Stimulated activated CD8-positive, alpha-beta memory T cell treated with anti-CD3 and anti-CD28 coated beads, Interleukin-15, amount 100 ng/mL, for 4 hours (primary cell): Measurements from ENCODE around the gene HOXC13.

Source experiments
- DNase-seq, 2 donors: peaks; one replicate each; pipeline ENCODE4 v3.0.0-alpha.2; 2020; ENCODE audit warnings: low read depth in 2 of 2

Gene HOXC13, protein sequence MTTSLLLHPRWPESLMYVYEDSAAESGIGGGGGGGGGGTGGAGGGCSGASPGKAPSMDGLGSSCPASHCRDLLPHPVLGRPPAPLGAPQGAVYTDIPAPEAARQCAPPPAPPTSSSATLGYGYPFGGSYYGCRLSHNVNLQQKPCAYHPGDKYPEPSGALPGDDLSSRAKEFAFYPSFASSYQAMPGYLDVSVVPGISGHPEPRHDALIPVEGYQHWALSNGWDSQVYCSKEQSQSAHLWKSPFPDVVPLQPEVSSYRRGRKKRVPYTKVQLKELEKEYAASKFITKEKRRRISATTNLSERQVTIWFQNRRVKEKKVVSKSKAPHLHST

DNA sequence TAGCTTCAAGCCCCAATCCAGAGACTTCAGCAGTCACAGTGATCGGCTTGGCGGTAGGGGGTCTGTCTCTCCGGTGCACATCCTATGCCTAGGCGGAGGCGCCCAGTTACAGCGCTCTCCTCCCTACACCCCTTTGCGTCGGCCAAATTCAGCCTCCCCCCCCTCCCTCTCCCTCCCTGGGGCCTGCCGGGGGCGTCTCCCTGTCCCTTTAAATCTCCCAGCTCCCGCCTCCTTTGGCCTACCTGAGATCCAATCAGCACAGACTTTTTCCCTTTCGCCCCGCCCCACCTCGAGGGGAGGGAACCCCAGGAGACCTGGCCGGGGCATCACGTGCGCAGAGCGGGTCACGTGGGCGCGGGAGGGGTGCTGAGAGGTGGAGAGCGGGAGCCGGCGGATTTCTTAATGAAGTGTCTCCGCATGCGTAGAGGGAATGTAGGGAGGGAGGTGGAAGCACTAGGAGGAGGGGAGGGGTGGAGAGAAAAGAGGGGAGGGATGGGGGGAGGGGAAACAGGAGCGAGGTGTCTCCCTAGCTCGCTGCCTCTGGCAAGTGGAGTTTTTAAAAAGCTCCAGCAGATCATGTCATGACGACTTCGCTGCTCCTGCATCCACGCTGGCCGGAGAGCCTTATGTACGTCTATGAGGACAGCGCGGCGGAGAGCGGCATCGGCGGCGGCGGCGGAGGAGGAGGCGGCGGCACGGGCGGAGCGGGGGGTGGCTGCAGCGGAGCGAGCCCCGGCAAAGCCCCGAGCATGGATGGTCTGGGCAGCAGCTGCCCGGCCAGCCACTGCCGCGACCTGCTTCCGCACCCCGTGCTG, at the start of gene HOXC13:
HOXC13 (plus strand) TSS at position 506 of the 815 bp plus-strand sequence; CDS start at position 582, 76 bp downstream.
- no peak for DNase-seq

GRCh38 chr12:53890081-53890480, 48.5 kb upstream of the HOXC13 start:
- DNase-seq: no peak

GRCh38 chr12:53892762-53893395, 45.8 kb upstream of the HOXC13 start:
- no peak for DNase-seq

DNA sequence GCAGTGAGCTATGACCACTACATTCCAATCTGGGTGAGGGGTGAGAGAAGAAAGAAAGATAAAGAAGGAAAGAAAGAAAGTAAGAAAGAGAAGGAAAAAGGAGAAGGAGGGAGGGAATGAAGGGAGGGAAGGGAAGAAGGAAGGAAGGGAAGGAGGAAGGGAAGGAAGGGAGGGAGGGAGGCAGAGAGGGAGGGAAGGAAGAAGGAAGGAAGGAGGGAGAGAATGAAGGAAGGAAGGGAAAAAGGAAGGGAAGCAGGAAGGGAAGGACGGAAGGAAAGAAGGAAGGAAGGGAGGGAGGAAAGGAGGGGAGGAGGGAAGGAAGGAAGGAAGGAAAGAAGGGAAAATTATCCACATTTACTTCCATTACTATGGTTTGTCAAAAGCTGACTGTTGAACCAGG, 39.4 kb upstream of the HOXC13 start:
- DNase-seq: no peak

- no peak for DNase-seq
Observed at GRCh38 chr12:53907103-53907502, 31.5 kb upstream of the HOXC13 start.

DNA sequence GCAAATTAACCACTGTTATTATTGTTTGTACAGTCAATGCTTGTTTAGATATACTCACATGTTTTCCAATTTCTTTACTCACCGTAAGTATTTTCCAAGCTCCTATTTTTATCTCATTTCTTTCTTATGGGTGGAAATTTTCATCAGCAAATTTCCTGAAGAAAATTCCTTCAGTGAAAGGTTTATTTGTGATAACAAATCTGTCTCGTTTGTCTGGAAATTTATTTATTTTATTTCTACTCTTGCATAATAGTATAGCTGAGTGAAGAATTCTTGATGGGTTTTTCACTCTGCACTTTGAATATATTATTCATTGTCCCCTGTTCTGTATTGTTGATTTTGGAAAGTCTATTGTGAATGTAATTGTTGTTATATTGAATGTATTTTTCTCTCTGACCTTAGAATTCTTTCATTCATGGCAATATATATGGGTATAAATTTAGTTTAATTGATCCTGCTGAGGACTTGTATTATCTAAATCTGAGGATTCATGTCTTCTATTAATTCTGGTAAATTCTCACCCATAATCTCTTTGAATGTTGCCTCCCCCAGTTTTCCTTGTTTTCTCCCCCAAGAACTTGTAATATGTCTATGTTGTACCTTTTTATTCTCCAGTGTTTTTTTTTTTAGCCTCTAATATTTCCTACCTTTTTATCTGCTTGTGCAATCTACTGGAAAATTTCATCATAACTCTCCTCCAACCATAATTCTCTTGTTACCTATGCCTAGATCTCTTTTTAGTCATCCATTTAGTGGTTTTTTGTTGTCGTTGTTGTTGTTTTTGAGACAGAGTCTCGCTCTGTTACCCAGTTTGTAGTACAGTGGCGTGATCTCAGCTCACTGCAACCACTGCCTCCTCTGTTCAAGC, 21.6 kb upstream of the HOXC13 start:
- no peak for DNase-seq

DNA sequence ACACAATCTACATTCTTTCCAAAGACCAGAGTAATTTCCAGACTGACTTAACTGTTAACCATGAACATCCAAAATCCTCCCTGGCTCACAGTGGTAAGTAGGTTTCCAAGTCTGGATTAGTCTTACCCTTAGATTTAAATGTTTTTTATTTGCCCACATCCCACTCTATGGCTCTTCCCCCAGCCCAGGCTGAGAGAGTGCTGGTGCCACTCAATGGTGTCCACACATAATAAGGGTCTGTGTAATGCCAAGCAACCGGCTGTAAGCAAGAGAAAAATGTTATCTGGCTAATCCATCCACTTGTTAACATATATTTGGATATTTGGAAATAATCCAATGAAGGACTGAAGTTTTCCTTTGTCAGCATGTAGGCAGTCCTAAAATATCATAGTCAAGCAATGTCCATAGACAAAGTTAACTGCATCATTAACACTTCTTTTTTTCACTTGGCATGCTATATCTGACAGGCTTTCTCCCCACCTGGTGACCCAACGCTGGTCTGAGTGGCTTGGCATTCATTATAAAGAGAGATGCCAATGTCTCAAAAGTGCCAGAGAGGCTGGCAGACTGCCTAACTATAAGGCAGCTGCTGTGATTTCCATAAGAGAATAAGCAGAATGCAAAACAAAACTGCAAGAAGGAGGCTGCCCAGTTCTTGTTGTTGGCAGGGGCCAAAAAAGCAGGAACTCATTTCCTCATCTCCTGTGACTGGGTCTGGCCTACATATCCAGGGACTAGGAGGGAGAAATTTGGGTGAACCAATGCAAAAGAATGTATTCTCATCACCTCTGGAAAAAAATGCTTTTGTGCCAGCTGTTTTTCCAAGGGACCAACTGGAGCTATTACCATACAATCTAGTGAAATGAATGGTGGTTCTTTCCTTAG, 13.9 kb upstream of the HOXC13 start:
- no peak for DNase-seq

DNA sequence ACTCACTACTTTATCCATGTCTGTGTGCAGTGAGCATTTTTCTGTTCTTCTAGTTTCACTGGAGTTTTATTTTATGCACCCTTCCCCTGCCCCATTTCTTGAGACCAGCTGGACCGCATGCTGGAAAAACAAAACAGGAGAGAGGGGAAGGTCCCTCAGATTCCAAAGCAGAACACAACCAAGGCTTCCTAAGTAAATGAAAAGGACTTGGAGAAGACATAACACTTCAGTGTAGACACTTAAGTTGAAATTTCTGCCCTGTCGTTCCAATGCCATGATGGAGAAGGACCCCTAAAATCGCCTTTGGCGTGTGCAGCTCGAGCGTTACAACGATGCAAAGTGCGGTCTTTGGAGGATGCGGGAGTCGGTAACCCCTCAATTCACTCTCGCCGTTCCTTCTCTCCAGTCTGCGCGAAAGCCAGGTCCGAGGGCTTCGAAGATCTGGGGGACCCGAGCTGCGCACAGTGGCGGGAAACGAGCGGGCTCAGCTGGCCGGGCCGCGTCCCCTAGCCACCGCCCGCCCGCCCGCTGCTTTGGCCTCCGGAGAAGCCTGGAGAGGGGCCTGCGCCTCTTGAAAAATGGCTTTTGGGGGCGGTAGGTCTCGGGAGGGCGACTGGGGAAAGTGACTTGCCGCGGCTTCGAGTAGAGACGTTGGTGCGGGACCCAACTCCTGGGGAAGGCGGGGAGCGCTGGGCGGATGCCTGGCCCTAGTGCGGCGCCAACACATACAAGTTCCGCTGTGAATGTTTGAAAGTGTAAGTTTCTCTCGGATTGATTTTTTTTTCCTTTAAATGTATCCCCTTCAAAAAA, 11.2 kb upstream of the HOXC13 start:
- DNase-seq: no peak

DNA sequence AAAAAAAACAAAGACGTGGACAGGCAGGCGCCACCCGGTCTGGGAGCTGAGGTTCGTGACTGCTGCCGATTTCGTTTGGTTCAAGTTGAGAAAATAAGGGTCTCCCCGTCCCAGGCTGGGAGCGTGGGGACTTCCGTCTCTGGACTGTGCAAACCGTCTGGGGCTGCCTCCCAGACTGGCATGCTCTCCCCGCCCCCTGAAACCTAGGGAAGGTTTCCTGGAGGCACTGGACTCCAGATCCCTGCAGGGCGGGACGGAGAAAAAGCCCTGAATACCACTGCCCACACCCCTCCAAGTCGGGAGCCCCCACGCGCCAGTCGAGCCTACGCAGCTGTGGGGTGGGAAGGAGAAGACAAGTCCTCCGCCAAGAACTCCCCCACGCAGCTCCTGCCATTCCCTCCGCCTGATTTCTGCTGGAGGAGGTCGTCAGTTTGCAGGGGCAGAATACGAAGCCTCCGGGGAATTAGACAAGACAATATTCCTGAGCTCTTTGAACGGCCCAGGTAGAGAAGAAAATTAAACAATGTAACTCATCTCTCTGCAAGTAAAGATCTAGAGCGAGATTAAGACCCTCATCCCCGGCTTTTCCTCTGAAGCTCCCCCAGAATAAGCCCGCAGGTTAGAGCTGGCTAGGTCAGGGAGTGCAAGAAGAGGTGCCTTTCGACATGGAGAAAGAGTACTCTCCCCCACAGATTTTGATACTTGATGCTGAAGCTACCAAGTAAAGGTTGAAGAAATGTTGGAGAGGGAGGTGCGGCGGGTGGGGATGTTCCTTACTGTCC, 10.4 kb upstream of the HOXC13 start:
- DNase-seq: no peak

DNA sequence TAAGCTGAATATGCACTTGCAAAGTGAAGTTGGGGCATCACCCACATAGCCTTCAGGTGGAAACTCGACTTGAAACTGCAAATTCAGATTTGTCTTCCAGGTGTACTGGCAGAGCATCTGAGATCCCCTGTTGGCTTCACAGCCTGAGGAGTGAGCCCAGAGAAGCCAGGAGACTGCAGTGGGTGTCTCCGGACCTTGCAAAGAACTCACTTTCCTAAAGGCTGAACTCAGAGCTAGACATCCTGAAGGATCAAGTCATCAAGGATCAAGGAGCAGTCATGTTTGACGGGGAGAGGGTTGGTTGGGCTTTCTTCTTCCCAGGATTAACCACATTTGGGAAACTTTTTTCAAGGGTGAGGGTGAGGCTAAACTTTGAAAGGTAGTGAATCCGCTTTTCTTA, 9.1 kb upstream of the HOXC13 start:
- no peak for DNase-seq

GRCh38 chr12:53930591-53931255, 7.9 kb upstream of the HOXC13 start:
- no peak for DNase-seq

GRCh38 chr12:53931844-53932581, 6.6 kb upstream of the HOXC13 start:
- no peak for DNase-seq

DNA sequence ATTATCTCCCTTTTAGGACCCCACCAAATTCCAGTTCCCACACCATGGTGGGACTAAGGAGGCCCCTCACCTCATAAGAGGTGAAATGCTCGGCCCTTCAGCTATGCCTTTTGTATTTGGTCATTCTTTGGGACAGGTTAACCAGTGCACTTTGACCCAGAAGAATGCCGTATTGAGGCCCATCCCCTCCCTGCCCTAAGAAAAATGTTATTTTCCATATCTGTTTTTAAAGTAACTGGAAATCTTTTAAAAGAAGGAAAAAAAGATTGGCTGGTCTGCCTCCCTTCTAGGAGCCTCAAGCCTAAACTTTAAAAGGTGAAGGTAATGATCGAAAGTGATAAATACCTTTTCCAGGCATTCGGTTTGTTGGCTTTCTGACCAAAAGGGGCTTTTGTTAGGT, 5.7 kb upstream of the HOXC13 start:
- no peak for DNase-seq

GRCh38 chr12:53935383-53936341, 3.0 kb upstream of the HOXC13 start:
- DNase-seq: no peak

DNA sequence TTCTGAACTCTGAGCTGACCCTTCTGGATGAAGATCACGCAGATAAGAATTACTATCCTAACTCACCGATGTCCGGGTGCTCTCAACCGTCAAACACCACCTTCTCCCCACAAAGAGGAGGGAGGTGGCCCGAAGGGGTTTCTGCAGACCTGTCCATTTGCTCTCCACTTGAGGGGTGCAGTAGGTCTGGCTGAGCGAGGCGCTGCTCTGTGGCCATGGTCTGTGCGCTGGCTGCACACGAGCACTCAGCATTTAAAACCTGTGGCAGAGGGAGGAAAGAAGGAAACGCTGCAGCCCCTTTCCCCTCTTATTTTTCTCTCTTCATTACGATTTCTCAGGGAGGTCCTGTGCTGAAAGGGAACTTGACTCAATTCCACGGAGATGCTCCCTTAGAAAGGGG, 1.5 kb upstream of the HOXC13 start:
- DNase-seq: no peak

DNA sequence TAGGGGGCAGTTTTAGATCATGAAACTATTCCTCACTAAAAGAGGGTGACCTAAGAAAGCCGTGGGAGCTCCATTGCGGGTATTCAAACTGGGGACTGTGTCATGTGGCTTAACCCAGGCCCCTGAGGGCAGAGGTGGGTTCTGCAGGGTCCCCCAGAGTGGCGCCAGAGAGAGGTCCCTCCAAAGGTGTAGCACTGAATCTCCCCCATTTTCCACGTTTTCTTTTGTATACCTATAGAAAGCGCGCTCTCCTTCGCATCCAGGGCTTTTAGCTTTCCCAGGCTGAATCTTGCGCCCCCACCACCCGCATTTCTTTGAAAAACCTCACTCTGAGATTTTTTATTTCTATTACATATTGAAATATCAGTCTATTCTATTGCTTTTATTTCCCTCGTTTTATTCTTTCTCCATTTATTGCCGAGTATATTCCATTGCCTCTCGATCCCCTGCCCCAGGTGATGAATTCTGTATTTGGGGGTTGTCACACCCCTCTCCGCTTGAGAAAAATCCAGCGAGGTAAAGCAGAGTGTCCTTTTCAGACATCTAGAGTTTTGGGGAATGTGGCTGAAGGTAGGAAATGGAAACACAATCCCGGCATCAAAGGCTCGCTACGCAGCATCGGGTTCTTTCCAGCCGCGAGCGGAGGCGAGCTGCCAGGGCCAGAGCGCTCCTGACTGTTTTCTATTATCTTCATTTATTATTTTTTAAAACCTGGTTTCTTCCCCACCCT, 870 bp upstream of the HOXC13 start:
- no peak for DNase-seq
